Measurements from ENCODE around the gene VSTM1. TPM values are rescaled to one million over a fixed set of nuclear protein-coding genes. Genes with fewer than 3 reads are reported as not detected.

The VSTM1 gene, protein sequence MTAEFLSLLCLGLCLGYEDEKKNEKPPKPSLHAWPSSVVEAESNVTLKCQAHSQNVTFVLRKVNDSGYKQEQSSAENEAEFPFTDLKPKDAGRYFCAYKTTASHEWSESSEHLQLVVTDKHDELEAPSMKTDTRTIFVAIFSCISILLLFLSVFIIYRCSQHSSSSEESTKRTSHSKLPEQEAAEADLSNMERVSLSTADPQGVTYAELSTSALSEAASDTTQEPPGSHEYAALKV
- total RNA-seq, result not detected

DNA sequence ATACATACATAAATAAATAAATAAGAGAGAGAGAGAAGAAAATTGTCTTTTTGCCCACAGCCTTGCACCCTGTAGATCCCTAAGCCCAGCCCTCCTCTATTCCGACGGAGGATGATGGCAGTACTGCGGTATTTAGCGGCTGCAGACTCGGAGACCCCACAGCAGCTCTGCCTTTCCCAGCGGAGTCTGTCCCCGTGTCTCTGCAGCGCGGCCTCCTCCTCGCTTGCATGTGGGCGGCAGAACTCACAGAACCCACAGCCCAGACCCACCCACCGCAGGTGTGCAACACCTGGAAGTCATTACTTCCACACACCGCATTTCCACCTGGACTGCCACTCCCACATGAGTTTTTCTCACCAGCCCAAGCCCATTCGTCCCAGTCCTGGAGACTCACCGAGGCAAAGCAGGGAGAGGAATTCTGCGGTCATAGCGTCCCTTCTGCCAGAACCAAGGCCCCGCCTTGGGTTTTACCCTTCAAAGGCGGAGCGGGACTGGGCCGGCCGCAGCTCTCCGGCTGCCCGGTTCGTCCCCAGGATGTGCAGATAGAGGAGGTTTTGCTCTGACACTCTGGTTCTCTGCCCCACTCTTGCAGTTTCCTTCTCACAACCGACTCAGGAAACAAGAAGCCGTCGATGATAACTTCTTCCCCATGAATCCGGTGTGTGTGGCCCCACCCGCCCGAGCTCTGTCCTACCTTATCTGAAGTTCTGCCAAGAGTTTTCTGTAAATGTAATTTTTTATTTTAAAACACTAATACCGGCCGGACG is at the start of gene VSTM1:
VSTM1 (minus strand) TSS at position 548 of the 767 bp plus-strand sequence; CDS start at position 428, 120 bp downstream.
- H3K27ac ChIP-seq, result no peak within 1 kb of the TSS
- 71 to 81% methylated on average over 29 to 34 of the region's 34 CpGs for WGBS, 2 donors
- H3K36me3 ChIP-seq, result no peaks in the 10 kb centered on the region
- H3K9me3 ChIP-seq, result no peaks in the 10 kb centered on the region
- H3K27me3 ChIP-seq, result peaks cover 0 to 16% (median 0%) of the 10 kb centered on the region in 4 donors
- TF ChIP-seq, protein P1, sequence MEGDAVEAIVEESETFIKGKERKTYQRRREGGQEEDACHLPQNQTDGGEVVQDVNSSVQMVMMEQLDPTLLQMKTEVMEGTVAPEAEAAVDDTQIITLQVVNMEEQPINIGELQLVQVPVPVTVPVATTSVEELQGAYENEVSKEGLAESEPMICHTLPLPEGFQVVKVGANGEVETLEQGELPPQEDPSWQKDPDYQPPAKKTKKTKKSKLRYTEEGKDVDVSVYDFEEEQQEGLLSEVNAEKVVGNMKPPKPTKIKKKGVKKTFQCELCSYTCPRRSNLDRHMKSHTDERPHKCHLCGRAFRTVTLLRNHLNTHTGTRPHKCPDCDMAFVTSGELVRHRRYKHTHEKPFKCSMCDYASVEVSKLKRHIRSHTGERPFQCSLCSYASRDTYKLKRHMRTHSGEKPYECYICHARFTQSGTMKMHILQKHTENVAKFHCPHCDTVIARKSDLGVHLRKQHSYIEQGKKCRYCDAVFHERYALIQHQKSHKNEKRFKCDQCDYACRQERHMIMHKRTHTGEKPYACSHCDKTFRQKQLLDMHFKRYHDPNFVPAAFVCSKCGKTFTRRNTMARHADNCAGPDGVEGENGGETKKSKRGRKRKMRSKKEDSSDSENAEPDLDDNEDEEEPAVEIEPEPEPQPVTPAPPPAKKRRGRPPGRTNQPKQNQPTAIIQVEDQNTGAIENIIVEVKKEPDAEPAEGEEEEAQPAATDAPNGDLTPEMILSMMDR (IDR thresholded peaks at IDR 0.05), result no peak
- TF ChIP-seq POLR2A (IDR thresholded peaks at IDR 0.05), result no peak
- DNase-seq, result no peak
- no peak within 1 kb of the TSS for H3K4me3 ChIP-seq
- intact Hi-C loops (cut with DNase I), result no loop called here
- H3K4me1 ChIP-seq, result no peaks in the 10 kb centered on the region

DNA sequence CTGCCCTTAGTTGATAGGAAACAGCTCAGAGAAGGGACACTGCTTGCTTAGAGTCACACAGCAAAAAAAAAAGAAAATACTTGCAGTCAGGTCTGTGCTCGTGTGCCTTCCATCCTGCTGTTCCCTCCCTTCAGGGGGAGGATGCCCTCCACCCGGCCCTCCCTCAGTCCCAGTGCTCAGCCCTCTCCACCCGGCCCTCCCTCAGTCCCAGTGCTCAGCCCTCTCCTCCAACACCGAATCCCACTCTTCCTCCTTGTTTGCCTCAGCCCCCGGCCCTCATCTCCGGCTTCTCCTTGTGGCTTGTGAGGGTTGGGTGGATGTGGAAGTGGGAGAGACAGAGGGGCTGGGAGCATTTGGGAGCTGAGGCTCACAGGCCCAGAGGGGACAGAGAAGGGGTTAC is 46.0 kb upstream of the VSTM1 start:
- DNase-seq, result no peak
- Histone ChIP-seq H3K36me3 (peaks cover 26 to 77% (median 34%) of the 10 kb centered on the region in 3 donors), H3K27ac (no peak overlapping the region), H3K9me3 (no peaks in the 10 kb centered on the region), H3K27me3 (no peaks in the 10 kb centered on the region), H3K4me1 (peaks cover 6 to 12% (median 10%) of the 10 kb centered on the region in 3 donors), H3K4me3 (no peak overlapping the region)
- intact Hi-C loops (cut with DNase I), result no loop called here
- WGBS, 2 donors, result 80% methylated on average over 1 of the region's 6 CpGs; no CpG with 5 or more reads in 1 of the 2 donors
- TF ChIP-seq, protein P1 (IDR thresholded peaks at IDR 0.05), result no peak
- no peak for TF ChIP-seq POLR2A (IDR thresholded peaks at IDR 0.05)

DNA sequence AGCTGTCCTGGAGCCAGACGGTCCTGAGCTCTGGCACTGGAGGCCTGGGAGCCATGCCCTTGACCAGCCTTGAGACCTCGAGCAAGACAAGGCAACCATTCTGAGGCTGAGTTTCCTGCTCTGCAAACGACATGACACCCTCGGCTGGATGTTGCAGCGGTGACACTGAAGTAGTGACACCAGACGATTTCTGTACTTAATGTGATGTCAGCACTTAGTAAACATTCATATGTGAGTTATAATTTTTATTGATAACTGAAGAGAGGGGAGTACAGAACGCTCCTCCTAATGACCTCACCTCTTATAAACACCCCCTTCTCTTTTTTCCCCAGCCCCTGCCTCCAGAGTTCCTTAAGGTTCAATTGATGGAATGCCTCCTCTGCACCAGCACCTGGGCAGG is 44.8 kb upstream of the VSTM1 start:
- DNase-seq, result no peak
- no peak overlapping the region for H3K4me3 ChIP-seq
- no peaks in the 10 kb centered on the region for H3K27me3 ChIP-seq
- TF ChIP-seq, protein P1 (IDR thresholded peaks at IDR 0.05), result no peak
- TF ChIP-seq POLR2A (IDR thresholded peaks at IDR 0.05), result no peak
- H3K9me3 ChIP-seq, result no peaks in the 10 kb centered on the region
- intact Hi-C loops (cut with DNase I), result no loop called here
- WGBS, 2 donors, result 75 to 79% methylated on average over 5 to 7 of the region's 7 CpGs
- H3K27ac ChIP-seq, result no peak overlapping the region
- H3K36me3 ChIP-seq, result peaks cover 26 to 77% (median 34%) of the 10 kb centered on the region in 3 donors
- H3K4me1 ChIP-seq, result peaks cover 2 to 12% (median 7%) of the 10 kb centered on the region in 3 donors

DNA sequence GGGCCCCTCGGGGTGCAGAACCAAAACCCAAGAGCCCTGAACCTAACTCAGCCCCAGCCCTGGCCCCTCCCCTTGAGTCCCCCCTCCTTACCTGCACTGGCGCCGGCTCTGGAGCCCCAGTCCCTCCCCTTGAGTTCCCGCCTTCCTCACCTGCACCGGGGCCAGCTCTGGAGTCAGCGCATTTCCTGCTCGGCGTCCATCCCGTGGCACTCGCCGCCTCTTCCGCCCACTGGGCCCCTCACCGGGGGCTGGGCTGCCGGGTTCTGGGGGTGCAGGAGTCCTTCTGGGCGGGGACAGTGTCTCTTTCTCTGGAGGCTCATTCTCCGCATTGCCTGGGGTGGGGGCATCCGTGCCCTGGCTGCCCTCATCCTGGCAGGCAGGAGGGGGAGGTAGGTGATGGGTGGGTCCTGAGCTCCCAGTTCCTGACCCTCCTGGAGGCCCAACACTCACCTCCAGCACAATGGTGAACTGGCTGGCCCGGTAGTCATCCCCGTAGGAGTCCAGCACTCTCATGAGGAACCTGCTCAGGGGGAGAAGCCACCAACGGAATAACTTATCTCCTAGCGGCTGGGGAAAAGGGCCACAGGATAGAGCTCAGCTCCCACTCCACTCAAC is 44.3 kb upstream of the VSTM1 start:
- WGBS, 2 donors, result 73 to 81% methylated on average over 8 to 18 of the region's 21 CpGs
- H3K27me3 ChIP-seq, result no peaks in the 10 kb centered on the region
- no peak for DNase-seq
- intact Hi-C loops (cut with DNase I), result no loop called here
- H3K4me1 ChIP-seq, result peaks cover 0 to 17% (median 11%) of the 10 kb centered on the region in 3 donors
- no peak overlapping the region for H3K4me3 ChIP-seq
- TF ChIP-seq, protein P1 (IDR thresholded peaks at IDR 0.05), result no peak
- no peak for TF ChIP-seq POLR2A (IDR thresholded peaks at IDR 0.05)
- no peaks in the 10 kb centered on the region for H3K9me3 ChIP-seq
- H3K36me3 ChIP-seq, result peaks cover 26 to 77% (median 34%) of the 10 kb centered on the region in 3 donors
- H3K27ac ChIP-seq, result no peak overlapping the region

DNA sequence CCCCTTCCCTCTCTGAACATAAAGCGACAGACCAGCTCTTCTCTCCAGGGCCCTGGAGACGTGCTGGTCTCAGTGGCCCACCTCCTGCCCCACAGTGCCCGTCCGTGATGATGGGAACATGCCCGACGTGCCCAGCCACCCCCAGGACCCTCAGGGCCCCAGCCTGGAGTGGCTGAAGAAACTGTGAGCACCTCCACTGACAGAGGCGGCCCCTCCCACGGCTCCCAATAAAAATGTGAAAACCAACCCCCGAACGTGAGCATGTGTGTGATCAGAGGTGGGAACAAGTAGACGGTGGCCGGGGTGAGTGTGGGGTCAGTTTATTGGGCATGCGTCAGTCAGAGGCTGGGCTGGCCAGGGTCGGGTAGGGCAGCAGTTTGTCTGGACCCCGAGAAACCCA is 43.0 kb upstream of the VSTM1 start:
- DNase-seq, result no peak
- no peak overlapping the region for H3K27ac ChIP-seq
- peaks cover 26 to 66% (median 34%) of the 10 kb centered on the region in 3 donors for H3K36me3 ChIP-seq
- no peak for TF ChIP-seq POLR2A (IDR thresholded peaks at IDR 0.05)
- TF ChIP-seq, protein P1 (IDR thresholded peaks at IDR 0.05), result no peak
- 77 to 85% methylated on average over 9 to 10 of the region's 15 CpGs for WGBS, 2 donors
- no peaks in the 10 kb centered on the region for H3K9me3 ChIP-seq
- intact Hi-C loops (cut with DNase I), result no loop called here
- H3K4me3 ChIP-seq, result no peak overlapping the region
- H3K4me1 ChIP-seq, result peaks cover 5 to 25% (median 14%) of the 10 kb centered on the region in 3 donors
- H3K27me3 ChIP-seq, result no peaks in the 10 kb centered on the region

Data from esophagus squamous epithelium (tissue), 5 donors.